Stimulated activated CD4-positive, alpha-beta T cell treated with anti-CD3 and anti-CD28 coated beads, Interleukin-15, amount 100 ng/mL, for 1 hour (primary cell): ENCODE measurements around the gene MKNK2.

Source experiments
- DNase-seq, 2 donors: peaks; one replicate each; pipeline ENCODE4 v3.0.0-alpha.2; 2020; ENCODE audit warnings: low read depth in 1 of 2, low spot score in 1 of 2

Gene MKNK2

DNA sequence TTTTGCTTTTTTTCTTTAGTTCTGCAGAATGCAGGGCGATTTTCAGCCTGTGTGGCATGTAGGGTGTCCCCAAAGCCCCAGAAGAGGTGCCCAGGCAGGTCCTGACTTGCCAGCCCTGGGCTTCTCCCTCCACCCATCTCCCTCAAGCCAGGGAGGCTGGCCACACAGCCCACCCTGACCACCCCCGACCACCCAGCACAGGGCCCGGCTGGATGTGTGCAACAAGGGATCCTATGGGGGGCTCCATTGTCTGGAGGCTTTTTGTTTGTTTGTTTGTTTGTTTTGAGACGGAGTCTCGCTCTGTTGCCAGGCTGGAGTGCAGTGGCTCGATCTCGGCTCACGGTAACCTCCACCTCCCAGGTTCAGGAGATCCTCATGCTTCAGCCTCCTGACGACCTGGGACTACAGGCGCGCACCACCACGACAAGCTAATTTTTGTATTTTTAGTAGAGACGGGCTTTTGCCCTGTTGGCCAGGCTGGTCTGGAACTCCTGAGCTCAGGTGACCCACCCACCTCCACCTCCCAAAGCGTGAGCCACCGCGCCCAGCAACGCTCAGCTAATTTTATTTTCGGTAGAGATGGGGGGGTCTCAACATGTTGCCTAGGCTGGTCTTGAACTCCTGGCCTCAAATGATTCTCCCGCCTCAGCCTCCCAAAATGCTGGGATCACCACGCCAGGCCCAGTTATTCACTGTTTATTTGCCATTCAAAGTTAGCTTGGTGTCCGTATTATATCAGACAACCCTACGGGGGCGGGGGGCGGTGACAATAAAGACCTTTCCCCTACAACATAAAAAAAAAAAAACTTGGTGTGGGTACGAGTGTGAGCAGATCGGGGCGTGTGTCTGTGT lies 7.8 kb upstream of the MKNK2 start:
- no peak for DNase-seq

DNA sequence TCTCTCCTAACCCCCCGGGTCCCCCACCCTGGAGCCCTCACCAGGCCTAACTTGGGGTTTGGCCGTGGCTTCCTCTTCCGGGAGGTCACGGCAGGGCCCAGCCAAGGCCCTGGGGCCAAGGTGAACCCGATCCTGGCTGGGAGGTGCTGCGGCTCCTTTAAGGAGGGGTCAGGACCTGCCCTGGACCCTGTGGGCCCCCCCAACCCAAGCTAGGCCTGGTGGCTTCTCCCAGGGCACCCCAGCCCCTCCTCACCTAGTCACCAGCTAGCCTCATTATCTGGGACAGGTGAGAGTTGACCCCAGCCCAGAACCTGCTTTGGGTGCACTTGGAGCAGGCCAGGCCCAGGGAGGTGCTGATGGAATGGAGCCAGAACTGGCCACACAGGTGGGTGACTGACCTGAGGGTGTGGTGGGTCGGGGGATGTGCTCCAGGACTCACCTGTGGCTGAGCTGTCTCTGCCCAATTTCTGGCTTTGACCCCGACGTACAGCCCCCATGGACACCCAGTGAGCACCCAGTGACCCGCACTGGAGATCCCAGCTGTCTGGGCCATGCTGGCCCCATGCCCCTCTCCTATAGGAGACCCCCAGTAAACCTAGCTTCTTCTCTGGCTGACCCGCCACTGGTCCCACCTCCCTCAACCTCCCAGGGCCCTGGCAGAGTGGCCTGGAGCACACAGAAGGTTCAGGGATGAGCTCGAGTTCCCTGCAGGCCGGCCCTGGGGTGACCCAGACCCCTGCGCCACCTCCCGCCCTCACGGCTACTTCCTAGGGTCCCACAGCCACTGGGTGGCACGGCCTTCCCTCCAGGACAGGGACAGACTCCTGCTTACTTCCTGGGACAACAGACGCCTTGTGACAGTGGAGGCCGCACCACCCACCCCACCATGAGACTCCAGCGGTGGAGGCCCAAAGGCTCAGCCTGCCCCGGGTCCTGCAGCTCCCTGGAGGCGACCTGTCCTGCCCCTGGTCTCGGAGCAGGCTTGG lies 6.7 kb upstream of the MKNK2 start:
- no peak for DNase-seq

DNA sequence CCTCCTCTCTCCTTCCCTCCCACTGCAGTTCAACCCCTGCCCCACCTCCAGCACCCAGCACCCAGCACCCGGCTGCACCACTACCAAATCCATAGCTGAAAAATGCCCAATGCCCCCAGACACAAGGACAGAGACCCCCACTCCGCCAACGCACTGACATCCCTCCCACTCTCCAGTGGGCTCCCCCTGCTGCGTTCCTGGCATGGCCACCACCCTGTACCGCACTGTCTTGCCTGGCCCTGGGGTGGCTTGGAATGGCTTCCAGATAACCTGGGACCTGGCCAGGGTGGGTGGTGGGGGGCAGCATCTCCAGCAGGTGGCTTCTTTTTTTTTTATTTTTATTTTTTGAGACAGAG lies 5.8 kb upstream of the MKNK2 start:
- no peak for DNase-seq

DNA sequence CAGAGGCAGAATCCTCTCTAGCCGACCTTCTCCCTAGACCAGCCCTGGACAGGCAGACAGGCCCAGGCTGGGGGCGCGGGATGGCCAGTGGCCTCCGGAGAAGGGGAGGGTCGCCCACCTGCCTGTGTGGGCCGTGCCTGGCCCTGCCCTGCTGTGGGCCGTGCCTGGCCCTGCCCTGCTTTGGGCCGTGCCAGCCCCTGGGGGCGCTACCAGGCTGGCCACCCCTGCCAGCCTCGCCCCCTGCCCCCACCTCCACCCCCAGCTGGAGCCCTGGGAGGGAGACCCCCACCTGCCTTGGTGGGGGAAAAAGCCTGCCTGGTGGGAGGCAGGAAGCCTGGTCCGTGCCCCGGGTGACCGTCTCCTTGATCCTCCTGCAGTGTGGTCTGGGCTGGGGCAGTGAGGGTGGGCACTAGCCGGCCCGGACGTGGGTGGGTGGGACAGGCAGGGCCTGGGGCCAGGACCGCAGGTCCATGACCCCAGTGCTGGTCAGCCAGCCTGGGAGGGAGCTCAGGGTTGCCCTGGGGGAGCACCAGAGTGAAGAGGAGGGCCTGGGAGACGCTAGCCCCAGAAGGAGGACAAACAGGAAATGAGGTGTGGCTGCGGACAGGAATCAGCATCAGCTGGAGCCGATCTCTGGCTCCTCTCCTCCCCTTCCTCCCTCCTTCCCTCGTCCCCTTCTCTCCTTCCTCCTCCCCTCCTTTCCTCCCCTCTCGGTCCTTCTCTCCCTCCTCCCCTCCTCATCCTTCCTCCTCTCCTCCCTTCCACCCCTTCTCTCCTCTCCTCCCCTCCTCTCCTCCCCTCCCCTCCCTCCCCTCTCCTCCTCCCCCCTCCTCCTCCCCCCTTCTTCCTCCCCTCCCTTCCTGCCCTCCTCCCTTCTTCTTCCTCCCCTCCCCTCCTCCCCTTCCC lies 5.1 kb upstream of the MKNK2 start:
- no peak for DNase-seq

DNA sequence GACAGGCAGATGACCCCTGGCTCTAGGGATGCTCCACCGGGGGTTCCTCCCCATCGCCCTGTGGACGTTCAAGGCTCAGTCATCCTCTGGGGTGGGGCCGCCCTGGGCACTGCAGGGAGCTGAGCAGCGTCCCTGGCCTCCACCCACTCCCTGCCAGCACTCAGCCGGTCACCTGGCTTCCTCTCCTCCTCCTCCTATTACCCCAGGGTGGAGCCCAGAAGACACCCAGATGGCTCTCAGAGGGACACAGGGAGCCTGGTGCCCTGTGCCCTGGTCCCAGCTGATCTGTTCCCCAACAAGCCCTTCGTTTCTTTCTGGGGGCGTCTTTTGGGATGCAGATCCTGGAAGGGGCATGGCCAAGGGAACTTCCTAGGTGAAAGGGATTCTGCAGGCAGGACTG lies 3.7 kb upstream of the MKNK2 start:
- DNase-seq = no peak

DNA sequence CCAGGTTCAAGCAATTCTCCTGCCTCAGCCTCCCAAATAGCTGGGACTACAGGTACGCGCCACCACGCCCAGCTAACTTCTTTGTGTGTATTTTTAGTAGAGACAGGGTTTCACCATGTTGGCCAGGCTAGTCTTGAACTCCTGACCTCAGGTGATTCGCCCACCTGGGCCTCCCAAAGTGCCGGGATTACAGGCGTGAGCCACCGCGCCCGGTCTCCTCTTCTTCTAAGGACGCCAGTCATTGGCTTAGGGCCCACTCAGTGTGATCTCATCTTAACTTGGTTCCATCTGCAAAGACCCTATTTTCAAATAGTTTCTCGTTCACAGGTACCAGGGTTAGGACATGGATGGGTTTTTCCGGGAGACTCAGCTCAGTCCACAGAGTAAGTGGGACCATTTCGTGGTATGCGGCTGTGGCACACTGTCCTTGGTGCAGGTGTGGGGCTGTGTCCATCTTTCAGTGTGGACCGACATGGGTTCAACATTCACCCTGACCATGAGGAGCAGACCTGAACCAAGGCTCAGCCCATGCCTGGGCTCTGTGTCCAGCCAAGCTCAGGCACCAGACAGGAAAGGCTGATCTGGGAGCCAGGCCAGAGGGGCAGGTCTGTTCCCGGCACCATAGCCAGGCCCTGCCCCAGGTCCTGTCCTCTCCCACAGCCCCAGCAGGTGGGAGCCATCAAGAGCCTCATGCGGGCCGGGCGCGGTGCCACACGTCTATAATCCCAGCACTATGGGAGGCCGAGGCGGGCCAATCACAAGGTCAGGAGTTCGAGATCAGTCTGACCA lies 2.8 kb upstream of the MKNK2 start:
- no peak for DNase-seq

DNA sequence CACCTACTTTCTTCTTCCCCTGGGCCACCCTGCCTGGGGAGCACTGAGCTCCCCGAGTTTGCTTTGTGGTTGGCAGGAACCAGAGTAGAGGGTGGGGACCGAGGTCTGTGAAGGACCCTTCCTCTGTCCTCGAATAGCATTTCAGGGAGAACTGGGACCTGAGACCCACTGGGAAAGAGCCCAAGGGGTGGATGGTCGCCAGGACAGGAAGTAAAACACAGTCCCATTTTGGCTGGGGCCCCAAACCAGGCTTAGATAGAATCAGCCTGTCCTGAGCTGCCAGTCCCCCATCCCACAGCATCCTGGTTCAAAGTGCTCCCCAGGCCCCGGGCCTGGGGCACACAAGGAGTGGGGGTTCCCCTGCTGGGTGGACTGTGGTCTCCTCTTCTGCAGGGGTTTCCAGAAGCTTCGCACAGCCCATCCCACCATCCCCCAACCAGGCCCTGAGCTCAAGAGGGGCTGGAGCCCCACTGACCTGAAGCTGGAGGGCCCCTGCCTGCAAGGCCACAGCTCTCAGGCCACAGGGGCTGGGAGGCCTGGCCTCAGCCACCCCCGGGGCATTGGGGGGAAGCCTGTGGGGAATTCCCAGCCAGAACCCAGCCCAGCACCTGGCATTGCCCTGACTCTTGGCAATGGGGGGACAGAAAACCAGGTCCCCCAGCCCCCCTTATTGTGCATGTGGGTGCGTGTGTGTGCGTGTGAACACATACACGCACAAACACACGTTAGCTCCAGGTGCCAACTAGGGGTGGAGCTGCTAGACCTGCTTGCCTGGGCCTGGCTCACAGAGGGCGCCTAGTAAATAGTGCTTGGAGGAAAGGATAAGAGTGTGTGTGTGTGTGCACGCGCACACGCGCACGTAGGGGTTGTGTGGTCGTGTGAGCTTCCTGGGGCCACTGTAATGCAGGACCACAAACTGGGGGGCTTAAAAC lies 995 bp upstream of the MKNK2 start:
- no peak for DNase-seq

DNA sequence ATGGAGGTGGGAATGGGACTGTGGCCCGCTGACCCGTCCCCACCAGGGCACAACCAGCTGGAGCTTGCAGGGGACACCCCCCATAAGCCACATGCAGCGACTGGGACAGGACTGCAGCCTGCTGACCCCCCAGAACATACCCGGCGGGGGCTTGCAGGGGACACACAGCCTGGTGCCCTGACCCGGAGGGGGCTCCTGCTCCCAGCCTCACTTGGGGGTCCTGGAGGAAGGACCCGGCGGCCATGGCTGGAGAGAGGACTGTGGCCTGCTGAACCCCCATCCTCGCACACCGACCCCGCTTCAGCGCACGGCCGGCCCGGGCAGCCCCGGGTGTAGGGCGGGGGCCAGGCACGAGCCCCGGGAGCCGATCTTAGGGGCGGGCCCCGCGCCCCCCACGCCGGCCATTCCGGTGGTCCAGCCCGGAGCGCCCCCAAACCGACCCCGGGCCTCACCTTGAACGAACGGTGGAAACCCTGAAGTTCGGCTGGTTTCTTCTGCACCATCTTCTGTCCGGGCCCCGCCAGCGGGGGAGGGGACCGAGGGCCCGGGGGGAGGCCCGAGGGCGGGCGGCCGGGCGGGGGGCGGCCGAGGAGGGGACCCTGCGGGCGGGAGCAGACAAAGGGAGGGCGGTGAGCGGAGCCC lies 574 bp downstream of the MKNK2 start:
- no peak for DNase-seq

DNA sequence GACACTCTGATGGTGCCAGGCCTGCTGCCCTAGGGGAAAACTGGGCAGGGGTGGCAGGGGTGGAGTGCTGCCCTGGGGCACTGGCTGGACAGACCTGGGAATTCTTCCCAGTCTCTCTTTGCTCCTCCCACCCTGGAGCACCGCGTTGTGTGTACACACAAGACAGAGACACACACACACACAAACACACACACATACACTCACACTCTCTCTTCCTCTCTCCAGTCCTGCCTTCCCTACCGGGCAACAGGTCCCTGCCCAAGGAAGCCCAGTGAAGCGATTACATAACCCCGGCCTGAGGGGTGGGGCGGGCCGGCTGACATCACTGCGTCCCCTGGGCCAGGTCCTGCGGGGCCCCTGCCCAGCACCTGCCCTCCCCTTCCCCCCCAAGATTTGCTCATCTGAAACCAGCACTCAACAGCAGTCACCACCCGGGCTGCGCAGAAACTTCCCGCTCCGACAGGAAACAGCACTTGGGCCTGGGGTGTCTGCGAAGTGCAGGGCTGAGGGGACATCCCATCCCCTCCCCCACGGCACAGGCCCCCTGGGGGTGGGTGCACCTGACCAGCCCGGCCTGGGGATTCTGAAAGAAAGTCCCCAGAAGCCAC lies 1.2 kb downstream of the MKNK2 start:
- peak; percentile 45 to 46 for DNase-seq

DNA sequence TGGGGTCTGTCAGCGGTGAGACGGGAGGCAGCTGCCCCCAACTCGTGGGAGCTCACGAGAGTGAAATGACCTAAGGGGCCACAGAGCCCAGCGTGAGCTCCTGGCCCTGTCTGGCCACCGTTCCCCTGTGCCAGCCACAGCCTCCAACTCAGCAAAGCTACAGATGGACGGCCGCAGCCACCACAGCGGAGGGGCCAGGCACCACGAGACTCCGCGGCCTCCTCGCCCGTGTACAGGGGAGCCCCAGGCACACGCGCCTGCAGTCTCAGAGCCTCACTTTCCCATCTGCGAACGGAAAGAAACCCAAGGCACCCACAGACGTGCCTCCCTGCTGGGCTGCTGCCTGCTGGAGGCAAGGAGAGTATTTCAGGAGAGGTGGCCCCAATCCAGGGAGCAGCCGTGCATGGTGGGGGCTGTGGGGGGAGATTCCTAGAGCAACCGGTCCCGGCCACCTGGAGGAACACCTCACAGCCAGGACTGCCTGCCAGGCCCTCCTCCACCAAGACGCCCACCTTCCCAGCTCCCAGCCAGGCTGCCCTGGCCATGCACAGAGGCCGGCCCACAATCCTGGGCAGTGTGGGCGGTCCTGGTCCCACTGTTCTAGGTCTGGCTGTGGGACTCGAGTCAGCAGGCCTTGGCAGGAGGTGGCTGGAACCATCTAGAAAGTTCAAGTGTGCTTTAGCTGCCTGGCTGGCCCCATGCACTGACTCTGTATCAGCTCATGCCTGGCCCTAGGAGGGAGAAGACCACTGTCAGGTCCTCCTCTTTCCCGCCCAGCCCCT lies 1.9 kb downstream of the MKNK2 start:
- no peak for DNase-seq

DNA sequence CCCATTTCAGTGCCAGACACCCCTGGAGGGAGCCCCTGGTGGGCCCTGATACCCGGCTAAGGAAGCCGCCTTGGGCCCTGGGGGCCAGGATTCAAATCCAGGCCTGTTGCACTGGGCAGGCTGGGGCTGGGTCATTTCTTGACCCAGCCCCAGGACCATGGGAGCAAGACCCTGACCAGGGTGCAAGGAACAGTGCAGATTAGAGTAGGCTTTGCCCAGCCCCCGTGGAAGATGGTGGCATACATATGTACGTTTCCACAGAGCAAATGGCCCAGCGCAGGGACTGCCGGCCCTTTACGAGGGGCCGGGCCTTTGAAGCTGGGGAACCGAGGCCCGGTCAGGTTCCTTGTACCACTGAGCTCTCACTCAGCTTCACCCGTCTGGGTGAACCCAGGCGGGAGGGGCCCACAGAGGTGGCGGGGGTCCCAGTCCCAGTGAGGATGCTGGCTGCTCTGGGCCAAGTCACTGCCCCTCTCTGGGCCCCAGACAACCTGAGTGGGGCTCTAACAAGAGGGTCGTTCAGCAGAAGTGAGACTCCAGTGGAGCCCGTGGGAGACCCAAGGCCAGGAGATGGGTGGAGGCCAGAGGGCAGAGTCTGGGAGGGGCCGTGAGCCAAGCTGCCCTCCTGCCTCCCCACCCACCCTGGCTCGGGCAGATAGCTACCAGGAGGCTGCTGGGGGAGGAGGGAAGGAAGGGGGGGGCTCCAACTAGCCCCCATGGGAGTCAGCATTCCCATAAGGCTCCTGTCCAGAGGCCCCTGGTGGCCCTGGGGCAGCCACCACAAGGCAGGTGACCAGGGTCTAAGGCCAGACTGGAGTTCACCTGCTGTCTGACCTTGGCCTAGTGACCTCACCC lies 2.7 kb downstream of the MKNK2 start:
- no peak for DNase-seq

DNA sequence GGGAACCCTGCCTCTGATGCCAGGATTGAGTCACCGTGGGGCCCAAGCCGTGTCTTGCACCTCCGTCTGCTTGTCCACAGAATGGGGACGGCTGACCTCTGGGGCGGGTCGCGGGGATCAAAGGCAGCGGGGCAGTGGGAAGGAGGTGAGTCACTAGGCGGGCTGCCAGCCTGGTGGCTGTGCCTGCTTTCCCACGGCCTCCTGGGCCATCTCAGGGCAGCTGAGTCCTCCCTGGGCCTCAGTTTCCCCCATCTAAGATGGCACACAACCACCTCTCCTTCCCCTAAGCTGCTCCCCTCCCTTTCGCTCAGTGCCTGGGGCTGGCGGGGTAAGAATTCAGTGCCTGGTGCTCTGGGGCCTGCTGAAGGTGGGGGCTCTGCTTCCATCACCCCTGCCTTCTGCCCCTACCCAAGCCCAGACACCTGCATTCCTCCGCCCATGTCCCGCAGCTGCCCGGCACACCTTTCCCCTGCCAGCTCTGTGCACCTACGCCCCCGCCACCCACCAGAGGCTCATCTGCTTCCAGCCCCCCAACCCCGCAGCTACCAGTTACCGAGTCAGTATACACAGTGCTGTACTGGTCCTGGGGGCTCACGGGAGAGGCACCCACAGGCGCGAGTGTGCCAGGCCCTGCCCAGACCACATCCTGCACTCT lies 3.5 kb downstream of the MKNK2 start:
- DNase-seq = no peak

DNA sequence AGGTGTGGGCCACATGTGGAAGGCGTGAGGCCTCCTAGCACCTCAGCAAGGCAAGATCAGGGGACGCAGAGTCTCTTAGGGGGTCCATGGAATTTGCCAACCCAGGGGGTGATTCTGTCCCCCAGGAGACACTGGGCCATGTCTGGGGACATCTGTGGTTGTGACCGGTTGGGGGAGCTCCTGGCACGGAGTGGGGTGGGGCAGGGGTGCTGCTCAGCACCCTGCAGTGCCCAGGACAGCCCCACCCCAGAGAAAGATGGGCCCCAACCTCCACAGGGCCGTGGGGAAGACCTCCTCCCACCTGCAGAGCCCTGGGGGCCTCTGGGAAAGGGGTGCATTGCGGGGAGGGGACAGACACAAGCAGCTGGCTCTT lies 4.0 kb downstream of the MKNK2 start:
- no peak for DNase-seq

DNA sequence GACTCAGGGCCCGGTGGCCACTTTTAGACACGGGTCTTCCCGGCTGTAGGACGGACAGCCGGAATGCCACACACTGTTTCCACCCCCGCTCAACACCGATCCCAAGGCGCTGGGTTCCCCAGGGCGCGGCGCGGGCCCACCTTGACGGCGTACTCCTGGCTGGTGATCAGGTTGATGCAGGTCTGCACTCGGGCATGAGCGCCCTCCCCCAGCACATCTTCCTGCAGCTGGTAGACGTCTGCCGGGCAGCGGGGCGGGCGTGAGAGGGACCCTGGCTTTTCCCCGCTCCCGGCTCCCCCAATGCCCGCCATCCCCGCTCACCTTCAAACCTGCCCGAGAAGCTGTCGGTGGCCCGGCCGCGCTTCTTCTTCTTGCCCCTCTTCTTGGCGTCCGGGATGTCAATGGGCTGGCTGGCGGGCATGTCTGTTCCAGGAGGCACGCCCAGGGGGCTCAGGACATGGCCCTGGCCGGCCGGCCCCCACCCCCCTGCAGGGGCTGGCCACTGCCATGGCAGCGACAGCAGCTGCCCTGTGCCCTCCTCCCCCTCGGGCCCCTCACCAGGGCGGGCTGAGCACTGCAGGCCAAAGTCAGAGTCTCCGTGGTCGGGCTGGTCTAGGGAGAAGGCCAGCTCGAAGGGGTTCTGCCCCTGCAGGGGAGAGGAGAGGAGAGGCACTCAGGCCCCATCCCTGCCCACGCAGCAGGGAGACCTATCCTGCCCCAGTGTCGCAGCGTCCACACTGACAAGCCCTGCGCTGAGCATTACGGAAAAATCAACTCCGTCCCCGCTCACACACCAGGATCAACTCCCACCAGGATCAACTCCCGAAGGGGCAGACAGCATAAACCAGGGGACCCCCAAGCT lies 4.8 kb downstream of the MKNK2 start:
- no peak for DNase-seq

DNA sequence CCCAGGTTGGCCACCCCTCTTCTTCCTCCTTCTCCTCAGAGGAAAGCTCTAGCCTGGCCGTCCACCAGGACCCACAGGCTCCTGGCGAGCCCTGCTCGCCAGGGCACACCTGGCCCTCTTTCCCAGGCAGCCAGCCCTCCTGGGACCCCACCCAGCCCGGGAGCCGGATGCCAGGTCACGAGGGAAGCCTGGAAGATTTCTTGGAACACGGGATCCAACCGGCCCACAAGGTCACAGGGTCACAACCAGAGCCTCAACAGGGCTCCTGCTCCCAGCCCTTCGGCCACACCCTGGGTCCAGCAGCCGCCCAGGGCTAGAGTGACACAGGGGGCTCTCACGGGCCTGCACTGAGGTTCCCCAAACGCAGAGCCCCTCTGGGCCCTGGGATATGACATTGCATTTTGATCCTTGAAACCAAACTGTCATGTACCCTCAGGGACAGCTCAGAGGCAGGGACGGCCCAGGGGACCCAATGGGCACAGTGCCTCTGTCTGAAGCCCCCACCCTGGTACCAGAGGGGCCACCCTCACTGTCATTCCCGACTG lies 5.5 kb downstream of the MKNK2 start:
- DNase-seq = no peak
